WTC11 (cell line): ENCODE data around the gene GSG1L. TPM values are rescaled to one million over a fixed set of nuclear protein-coding genes. Genes with fewer than 3 reads are reported as not detected.

Experiments used
- ATAC-seq: fragments of 200-7000 bp; cut with Tn5 transposase; 2 replicates; pipeline ENCODE4 v1.10.0; 2021; ENCODE audit warnings: mild to moderate bottlenecking, moderate library complexity
- CTCF ChIA-PET: fragments of 300-600 bp; sonication (Branson Sonifier 250); formaldehyde crosslinking; loops from one replicate; lab custom pipeline; 2021; ENCODE audit warnings: antibody characterized with exemption; lab: Charles Lee
- POLR2A ChIA-PET: fragments of 350-600 bp; sonication (Branson Sonifier 250); formaldehyde crosslinking; loops from one replicate; lab custom pipeline; 2021; ENCODE audit warnings: antibody characterized with exemption; lab: Charles Lee
- DNase-seq: peaks from one replicate; pipeline ENCODE4 v3.0.0; 2021; ENCODE audit warnings: low spot score
- H3K27ac Mint-ChIP-seq: 2 replicates; pipeline ENCODE4 v1.8.0; 2021; ENCODE audit warnings: mixed read lengths
- H3K27me3 Mint-ChIP-seq: 2 replicates; pipeline ENCODE4 v1.8.0; 2021; ENCODE audit warnings: low read depth, mild to moderate bottlenecking, moderate library complexity, mixed read lengths
- H3K36me3 Mint-ChIP-seq: 2 replicates; pipeline ENCODE4 v1.8.0; 2021; ENCODE audit warnings: mixed read lengths
- H3K4me1 Mint-ChIP-seq: 2 replicates; pipeline ENCODE4 v1.8.0; 2022; ENCODE audit warnings: mixed read lengths
- H3K4me3 Mint-ChIP-seq: 2 replicates; pipeline ENCODE4 v1.8.0; 2021; ENCODE audit warnings: mild to moderate bottlenecking, moderate library complexity, mixed read lengths
- H3K9me3 Mint-ChIP-seq: 2 replicates; pipeline ENCODE4 v1.8.0; 2021; ENCODE audit warnings: mixed read lengths
- AR ChIP-seq: fragments of 250-450 bp; sonication (Bioruptor Pico); IDR thresholded peaks from 2 replicates; pipeline ENCODE4 v1.9.0; 2021; ENCODE audit warnings: mild to moderate bottlenecking
- ETV6 ChIP-seq: sonication (generic); formaldehyde crosslinking; IDR thresholded peaks from 2 replicates; pipeline ENCODE4 v1.8.1; 2022; ENCODE audit warnings: mild to moderate bottlenecking, missing genetic modification reagents
- FOXJ3 ChIP-seq: sonication (generic); formaldehyde crosslinking; IDR thresholded peaks from 2 replicates; pipeline ENCODE4 v1.9.0; 2021; ENCODE audit warnings: missing genetic modification reagents, mild to moderate bottlenecking, borderline replicate concordance
- FOXP4 ChIP-seq: sonication (generic); formaldehyde crosslinking; IDR thresholded peaks from 2 replicates; pipeline ENCODE4 v1.8.0; 2022; ENCODE audit warnings: mild to moderate bottlenecking, missing genetic modification reagents
- NR3C1 ChIP-seq: sonication (generic); formaldehyde crosslinking; conservative IDR thresholded peaks from 2 replicates; pipeline ENCODE4 v1.8.1; 2023; ENCODE audit warnings: low read depth, mild to moderate bottlenecking, missing genetic modification reagents
- RORB ChIP-seq: fragments of 250-450 bp; sonication (Bioruptor Pico); IDR thresholded peaks from 2 replicates; pipeline ENCODE4 v1.9.0; 2021; ENCODE audit warnings: mild to moderate bottlenecking
- SMAD3 ChIP-seq: sonication (generic); formaldehyde crosslinking; IDR thresholded peaks from 2 replicates; pipeline ENCODE4 v1.8.0; 2022; ENCODE audit warnings: missing genetic modification reagents, mild to moderate bottlenecking, borderline replicate concordance
- TCF7 ChIP-seq: sonication (generic); formaldehyde crosslinking; IDR thresholded peaks from 2 replicates; pipeline ENCODE4 v1.8.0; 2022; ENCODE audit warnings: mild to moderate bottlenecking, low read depth, missing genetic modification reagents, moderate library complexity
- ZNF138 ChIP-seq: sonication (generic); formaldehyde crosslinking; conservative IDR thresholded peaks from 2 replicates; pipeline ENCODE4 v1.8.1; 2022; ENCODE audit warnings: mild to moderate bottlenecking, moderate library complexity, missing genetic modification reagents
- total RNA-seq: library from RNA; stranded (reverse); gene quantifications from 3 replicates; pipeline ENCODE4 v1.2.3, GENCODE V29; 2021
- TF ChIP-seq, protein P1 (sequence below): fragments of 250-450 bp; sonication (Bioruptor Pico); IDR thresholded peaks from 2 replicates; pipeline ENCODE4 v2.1.2; 2022; ENCODE audit warnings: mild to moderate bottlenecking, moderate library complexity
- TF ChIP-seq, protein P2 (sequence below): sonication (generic); formaldehyde crosslinking; IDR thresholded peaks from 2 replicates; pipeline ENCODE4 v1.8.1; 2023; ENCODE audit warnings: mild to moderate bottlenecking, missing genetic modification reagents, borderline replicate concordance
- TF ChIP-seq, protein P3 (sequence below): fragments of 200-600 bp; IDR thresholded peaks from 2 replicates; pipeline ENCODE4 v1.8.0; 2022; ENCODE audit warnings: antibody characterized with exemption
- TF ChIP-seq, protein P4 (sequence below): sonication (generic); formaldehyde crosslinking; IDR thresholded peaks from 2 replicates; pipeline ENCODE4 v1.8.1; 2023; ENCODE audit warnings: mild to moderate bottlenecking, missing genetic modification reagents, moderate library complexity
- TF ChIP-seq, protein P5 (sequence below): sonication (generic); formaldehyde crosslinking; conservative IDR thresholded peaks from 2 replicates; pipeline ENCODE4 v1.8.1; 2023; ENCODE audit warnings: mild to moderate bottlenecking, low read depth, missing genetic modification reagents, moderate library complexity
- TF ChIP-seq, protein P6 (sequence below): sonication (generic); formaldehyde crosslinking; IDR thresholded peaks from 2 replicates; pipeline ENCODE4 v1.8.1; 2022; ENCODE audit warnings: low read depth, missing genetic modification reagents, borderline replicate concordance

Gene GSG1L
- total RNA-seq, 1 experiment from 2014 or later, result 0.28 TPM

DNA sequence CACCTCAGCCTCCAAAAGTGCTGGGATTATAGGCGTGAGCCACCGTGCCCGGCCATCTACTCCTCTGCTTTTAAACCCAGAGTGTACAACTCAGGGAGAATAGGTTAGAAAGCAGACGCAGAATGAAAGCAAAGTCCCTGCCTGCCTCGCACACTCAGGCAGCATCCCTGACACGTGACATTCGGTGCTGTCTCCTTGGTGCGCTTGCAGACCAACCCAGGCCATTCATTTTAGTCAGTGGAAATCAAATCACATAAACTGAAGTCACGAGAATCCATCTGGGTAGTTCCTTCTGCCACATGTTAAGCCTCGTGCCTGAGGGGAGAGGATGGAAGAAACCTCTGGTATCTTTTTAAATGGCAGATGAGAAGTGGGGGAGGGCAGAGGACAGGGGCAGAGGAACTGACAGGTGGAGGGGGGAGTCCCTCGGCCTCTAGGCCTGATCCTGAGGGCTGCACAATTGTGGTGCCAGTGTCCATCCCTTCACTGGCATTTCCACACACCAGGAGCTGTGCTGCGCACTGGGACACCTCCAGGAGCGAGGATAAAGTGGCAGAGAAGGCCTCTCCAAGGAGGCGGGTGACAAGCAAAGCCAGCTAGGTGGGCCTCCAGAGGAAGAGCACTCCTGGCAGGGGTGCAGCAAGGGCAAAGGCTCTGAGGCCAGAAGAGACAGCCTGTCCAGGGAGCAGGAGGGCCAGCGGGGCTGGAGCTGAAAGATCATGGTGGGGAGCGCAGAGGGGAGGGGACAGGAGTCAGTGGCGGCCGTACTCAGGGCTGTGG, 317.2 kb downstream of the GSG1L start:
- ChIA-PET POLR2A (no interaction called here), CTCF (interaction anchor here (1.1 kb wide), 2 partner anchors 34 to 48 kb away, joined by 3 read pairs; no protein-coding TSS in a partner anchor)
- H3K27me3 Mint-ChIP-seq, result no peaks in the 10 kb centered on the region
- peaks cover 9% of the 10 kb centered on the region for H3K9me3 Mint-ChIP-seq
- TF ChIP-seq RORB (CRISPR knock-in tag) (no peak), ZNF138 (CRISPR knock-in tag) (no peak), FOXP4 (CRISPR knock-in tag) (no peak), ETV6 (CRISPR knock-in tag) (no peak), NR3C1 (CRISPR knock-in tag) (no peak), AR (CRISPR knock-in tag) (no peak)
- TF ChIP-seq, protein P1, sequence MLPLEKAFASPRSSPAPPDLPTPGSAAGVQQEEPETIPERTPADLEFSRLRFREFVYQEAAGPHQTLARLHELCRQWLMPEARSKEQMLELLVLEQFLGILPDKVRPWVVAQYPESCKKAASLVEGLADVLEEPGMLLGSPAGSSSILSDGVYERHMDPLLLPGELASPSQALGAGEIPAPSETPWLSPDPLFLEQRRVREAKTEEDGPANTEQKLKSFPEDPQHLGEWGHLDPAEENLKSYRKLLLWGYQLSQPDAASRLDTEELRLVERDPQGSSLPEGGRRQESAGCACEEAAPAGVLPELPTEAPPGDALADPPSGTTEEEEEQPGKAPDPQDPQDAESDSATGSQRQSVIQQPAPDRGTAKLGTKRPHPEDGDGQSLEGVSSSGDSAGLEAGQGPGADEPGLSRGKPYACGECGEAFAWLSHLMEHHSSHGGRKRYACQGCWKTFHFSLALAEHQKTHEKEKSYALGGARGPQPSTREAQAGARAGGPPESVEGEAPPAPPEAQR (CRISPR knock-in tag), result no peak
- TF ChIP-seq, protein P2, sequence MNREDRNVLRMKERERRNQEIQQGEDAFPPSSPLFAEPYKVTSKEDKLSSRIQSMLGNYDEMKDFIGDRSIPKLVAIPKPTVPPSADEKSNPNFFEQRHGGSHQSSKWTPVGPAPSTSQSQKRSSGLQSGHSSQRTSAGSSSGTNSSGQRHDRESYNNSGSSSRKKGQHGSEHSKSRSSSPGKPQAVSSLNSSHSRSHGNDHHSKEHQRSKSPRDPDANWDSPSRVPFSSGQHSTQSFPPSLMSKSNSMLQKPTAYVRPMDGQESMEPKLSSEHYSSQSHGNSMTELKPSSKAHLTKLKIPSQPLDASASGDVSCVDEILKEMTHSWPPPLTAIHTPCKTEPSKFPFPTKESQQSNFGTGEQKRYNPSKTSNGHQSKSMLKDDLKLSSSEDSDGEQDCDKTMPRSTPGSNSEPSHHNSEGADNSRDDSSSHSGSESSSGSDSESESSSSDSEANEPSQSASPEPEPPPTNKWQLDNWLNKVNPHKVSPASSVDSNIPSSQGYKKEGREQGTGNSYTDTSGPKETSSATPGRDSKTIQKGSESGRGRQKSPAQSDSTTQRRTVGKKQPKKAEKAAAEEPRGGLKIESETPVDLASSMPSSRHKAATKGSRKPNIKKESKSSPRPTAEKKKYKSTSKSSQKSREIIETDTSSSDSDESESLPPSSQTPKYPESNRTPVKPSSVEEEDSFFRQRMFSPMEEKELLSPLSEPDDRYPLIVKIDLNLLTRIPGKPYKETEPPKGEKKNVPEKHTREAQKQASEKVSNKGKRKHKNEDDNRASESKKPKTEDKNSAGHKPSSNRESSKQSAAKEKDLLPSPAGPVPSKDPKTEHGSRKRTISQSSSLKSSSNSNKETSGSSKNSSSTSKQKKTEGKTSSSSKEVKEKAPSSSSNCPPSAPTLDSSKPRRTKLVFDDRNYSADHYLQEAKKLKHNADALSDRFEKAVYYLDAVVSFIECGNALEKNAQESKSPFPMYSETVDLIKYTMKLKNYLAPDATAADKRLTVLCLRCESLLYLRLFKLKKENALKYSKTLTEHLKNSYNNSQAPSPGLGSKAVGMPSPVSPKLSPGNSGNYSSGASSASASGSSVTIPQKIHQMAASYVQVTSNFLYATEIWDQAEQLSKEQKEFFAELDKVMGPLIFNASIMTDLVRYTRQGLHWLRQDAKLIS (CRISPR knock-in tag), result no peak
- H3K4me3 Mint-ChIP-seq, result no peak overlapping the region
- ATAC-seq, result no peak
- no peak overlapping the region for H3K27ac Mint-ChIP-seq
- DNase-seq, result no peak
- H3K4me1 Mint-ChIP-seq, result peaks cover 5% of the 10 kb centered on the region
- H3K36me3 Mint-ChIP-seq, result peaks cover 13% of the 10 kb centered on the region

- Mint-ChIP-seq H3K27ac (peak overlapping the region; percentile 74; the same call in 1 of the 2 replicates), H3K4me1 (peaks cover 5% of the 10 kb centered on the region), H3K36me3 (peaks cover 13% of the 10 kb centered on the region), H3K9me3 (peaks cover 9% of the 10 kb centered on the region), H3K27me3 (no peaks in the 10 kb centered on the region), H3K4me3 (no peak overlapping the region)
- DNase-seq, result no peak
- CTCF ChIA-PET, result interaction anchor here (0.6 kb wide), 1 partner anchor 157 kb away, joined by 3 read pairs; no protein-coding TSS in a partner anchor
- POLR2A ChIA-PET, result interaction anchor here (0.6 kb wide), 2 partner anchors 216 to 564 kb away, joined by 3 to 6 read pairs; no protein-coding TSS in a partner anchor
- no peak for ATAC-seq
- TF ChIP-seq SMAD3, result no peak
- TF ChIP-seq, protein P3, sequence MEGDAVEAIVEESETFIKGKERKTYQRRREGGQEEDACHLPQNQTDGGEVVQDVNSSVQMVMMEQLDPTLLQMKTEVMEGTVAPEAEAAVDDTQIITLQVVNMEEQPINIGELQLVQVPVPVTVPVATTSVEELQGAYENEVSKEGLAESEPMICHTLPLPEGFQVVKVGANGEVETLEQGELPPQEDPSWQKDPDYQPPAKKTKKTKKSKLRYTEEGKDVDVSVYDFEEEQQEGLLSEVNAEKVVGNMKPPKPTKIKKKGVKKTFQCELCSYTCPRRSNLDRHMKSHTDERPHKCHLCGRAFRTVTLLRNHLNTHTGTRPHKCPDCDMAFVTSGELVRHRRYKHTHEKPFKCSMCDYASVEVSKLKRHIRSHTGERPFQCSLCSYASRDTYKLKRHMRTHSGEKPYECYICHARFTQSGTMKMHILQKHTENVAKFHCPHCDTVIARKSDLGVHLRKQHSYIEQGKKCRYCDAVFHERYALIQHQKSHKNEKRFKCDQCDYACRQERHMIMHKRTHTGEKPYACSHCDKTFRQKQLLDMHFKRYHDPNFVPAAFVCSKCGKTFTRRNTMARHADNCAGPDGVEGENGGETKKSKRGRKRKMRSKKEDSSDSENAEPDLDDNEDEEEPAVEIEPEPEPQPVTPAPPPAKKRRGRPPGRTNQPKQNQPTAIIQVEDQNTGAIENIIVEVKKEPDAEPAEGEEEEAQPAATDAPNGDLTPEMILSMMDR, result no peak
- no peak for TF ChIP-seq TCF7 (CRISPR knock-in tag)
- TF ChIP-seq, protein P4, sequence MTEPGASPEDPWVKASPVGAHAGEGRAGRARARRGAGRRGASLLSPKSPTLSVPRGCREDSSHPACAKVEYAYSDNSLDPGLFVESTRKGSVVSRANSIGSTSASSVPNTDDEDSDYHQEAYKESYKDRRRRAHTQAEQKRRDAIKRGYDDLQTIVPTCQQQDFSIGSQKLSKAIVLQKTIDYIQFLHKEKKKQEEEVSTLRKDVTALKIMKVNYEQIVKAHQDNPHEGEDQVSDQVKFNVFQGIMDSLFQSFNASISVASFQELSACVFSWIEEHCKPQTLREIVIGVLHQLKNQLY (CRISPR knock-in tag), result no peak
- TF ChIP-seq, protein P5, sequence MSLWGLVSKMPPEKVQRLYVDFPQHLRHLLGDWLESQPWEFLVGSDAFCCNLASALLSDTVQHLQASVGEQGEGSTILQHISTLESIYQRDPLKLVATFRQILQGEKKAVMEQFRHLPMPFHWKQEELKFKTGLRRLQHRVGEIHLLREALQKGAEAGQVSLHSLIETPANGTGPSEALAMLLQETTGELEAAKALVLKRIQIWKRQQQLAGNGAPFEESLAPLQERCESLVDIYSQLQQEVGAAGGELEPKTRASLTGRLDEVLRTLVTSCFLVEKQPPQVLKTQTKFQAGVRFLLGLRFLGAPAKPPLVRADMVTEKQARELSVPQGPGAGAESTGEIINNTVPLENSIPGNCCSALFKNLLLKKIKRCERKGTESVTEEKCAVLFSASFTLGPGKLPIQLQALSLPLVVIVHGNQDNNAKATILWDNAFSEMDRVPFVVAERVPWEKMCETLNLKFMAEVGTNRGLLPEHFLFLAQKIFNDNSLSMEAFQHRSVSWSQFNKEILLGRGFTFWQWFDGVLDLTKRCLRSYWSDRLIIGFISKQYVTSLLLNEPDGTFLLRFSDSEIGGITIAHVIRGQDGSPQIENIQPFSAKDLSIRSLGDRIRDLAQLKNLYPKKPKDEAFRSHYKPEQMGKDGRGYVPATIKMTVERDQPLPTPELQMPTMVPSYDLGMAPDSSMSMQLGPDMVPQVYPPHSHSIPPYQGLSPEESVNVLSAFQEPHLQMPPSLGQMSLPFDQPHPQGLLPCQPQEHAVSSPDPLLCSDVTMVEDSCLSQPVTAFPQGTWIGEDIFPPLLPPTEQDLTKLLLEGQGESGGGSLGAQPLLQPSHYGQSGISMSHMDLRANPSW (CRISPR knock-in tag), result no peak
- TF ChIP-seq, protein P6, sequence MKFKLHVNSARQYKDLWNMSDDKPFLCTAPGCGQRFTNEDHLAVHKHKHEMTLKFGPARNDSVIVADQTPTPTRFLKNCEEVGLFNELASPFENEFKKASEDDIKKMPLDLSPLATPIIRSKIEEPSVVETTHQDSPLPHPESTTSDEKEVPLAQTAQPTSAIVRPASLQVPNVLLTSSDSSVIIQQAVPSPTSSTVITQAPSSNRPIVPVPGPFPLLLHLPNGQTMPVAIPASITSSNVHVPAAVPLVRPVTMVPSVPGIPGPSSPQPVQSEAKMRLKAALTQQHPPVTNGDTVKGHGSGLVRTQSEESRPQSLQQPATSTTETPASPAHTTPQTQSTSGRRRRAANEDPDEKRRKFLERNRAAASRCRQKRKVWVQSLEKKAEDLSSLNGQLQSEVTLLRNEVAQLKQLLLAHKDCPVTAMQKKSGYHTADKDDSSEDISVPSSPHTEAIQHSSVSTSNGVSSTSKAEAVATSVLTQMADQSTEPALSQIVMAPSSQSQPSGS (CRISPR knock-in tag), result no peak
- TF ChIP-seq FOXJ3 (CRISPR knock-in tag), result no peak
Observed at GRCh38 chr16:27745348-27745747, 318.2 kb downstream of the GSG1L start.
